Smooth muscle cell of trachea (primary cell): ENCODE results near the gene MUC16. TPM values are rescaled to one million over a fixed set of nuclear protein-coding genes. Genes with fewer than 3 reads are reported as not detected.

ENCODE experiments used
- total RNA-seq: library from RNA; depleted of rRNA; stranded (reverse); fragments of >200 nt; gene quantifications from 2 replicates; pipeline ENCODE4 v1.2.1, GENCODE V29; 2014

The MUC16 gene
- not detected in 2 replicates for total RNA-seq

DNA sequence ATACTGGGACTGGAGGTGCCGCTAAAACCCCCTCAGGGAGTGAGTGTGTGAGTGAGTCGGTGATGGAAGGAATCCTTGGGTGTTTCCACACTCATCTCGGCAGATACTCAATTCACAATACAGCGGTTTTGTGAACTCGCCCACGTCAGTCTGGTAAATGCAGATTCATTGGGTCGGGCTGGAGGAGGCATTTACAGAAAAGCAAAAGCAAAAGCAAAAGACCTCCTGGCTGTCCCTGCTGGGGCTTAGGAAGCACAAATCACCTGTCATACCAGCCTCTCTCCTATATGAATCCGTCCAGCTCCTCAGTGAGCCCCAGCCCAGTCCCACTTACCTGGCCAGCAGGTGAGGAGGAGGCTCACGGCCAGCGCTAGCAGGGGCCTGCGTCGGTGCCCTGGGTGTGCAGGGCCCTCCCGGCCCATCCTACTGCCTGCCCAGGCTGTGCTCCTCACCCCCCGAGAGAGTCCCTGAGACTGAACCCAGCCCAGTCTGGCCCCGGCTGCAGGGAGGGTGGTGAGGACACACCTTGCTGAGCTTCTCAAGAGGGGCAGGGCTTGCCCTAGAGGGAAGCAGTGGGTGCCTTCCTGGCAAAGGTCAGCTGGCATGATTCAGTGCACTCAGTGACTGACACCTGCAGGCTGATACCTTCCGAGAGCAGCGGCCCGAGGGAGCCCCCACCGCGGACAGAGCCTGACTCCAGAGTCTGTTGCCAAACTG is at the start of gene MUC16:
Gene MUC16, minus strand, starts transcription at position 475 of the 717 bp plus-strand sequence.

Other genes with a start within 250 kb of the MUC16 start
- gene ZNF558, start 178.1 kb downstream of the MUC16 start, total RNA-seq, result 25.2 and 38.4 TPM in 2 replicates
- not detected in 2 replicates for gene MBD3L1, start 178.0 kb downstream of the MUC16 start, total RNA-seq
- under 0.01 TPM in 1 of 2 replicates, not detected in the other for gene OR1M1, start 76.7 kb upstream of the MUC16 start, total RNA-seq
- gene OR7G2, start 97.1 kb upstream of the MUC16 start, total RNA-seq, result not detected in 2 replicates
- not detected in 2 replicates for gene OR7G1, start 105.4 kb upstream of the MUC16 start, total RNA-seq
- gene OR7G3, start 116.5 kb upstream of the MUC16 start, total RNA-seq, result not detected in 2 replicates
- 13.5 and 22.2 TPM in 2 replicates for gene ZNF317, start 130.0 kb upstream of the MUC16 start, total RNA-seq
- 0.33 TPM in 1 of 2 replicates, not detected in the other for gene OR7D2, start 168.6 kb upstream of the MUC16 start, total RNA-seq
- not detected in 2 replicates for gene OR7D4, start 209.2 kb upstream of the MUC16 start, total RNA-seq
- not detected in 2 replicates for gene OR7E24, start 240.5 kb upstream of the MUC16 start, total RNA-seq